Kidney epithelial cell (primary cell): ENCODE measurements around the gene ZNF878. TPM values are rescaled to one million over a fixed set of nuclear protein-coding genes. Genes with fewer than 3 reads are reported as not detected.

Experiments
- DNase-seq: peaks from one replicate; pipeline ENCODE4 v3.0.0-alpha.2; 2010; ENCODE audit warnings: low read depth
- H3K27me3 ChIP-seq: 2 replicates; pipeline ENCODE4 v1.6.0; 2011; ENCODE audit warnings: low read length; ENCODE audit not compliant: control insufficient read depth, insufficient read depth
- H3K36me3 ChIP-seq: 2 replicates; pipeline ENCODE4 v1.5.1; 2011; ENCODE audit warnings: low read length; ENCODE audit not compliant: control insufficient read depth, insufficient read depth
- H3K4me3 ChIP-seq: 2 replicates; pipeline ENCODE4 v1.5.1; 2011; ENCODE audit warnings: low read depth, mild to moderate bottlenecking, control low read depth, low read length
- total RNA-seq: library from RNA; depleted of rRNA; stranded (reverse); fragments of >200 nt; gene quantifications from 2 replicates; pipeline ENCODE4 v1.2.3, GENCODE V29; 2015
- TF ChIP-seq, protein P1 (sequence below): IDR thresholded peaks from 2 replicates; pipeline ENCODE4 v1.5.1; 2011; ENCODE audit warnings: mild to moderate bottlenecking, moderate library complexity, low read length, control low read depth, inconsistent platforms; ENCODE audit not compliant: insufficient read depth, poor library complexity, severe bottlenecking

The ZNF878 gene
- total RNA-seq, 1 donor from 2014 or later: 0.67 TPM

DNA sequence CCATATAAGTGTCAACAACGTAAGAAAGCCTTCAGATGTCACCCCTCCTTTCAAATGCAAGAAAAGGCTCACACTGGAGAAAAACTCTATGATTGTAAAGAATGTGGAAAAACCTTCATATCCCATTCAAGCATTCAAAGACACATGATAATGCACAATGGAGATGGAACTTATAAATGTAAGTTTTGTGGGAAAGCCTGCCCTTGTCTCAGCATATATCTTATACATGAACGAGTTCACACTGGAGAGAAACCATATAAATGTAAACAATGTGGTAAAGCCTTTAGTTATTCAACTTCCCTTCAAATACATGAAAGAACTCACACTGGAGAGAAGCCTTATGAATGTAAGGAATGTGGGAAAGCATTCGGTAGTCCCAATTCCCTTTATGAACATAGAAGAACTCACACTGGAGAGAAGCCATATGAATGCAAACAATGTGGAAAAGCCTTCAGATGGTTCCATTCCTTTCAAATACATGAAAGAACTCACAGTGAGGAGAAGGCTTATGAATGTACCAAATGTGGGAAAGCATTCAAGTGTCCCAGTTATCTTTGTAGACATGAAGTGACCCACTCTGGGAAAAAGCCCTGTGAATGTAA, 22.9 kb upstream of the ZNF878 start:
- peaks cover 2% of the 10 kb centered on the region for H3K36me3 ChIP-seq
- no peak for DNase-seq
- TF ChIP-seq, protein P1, sequence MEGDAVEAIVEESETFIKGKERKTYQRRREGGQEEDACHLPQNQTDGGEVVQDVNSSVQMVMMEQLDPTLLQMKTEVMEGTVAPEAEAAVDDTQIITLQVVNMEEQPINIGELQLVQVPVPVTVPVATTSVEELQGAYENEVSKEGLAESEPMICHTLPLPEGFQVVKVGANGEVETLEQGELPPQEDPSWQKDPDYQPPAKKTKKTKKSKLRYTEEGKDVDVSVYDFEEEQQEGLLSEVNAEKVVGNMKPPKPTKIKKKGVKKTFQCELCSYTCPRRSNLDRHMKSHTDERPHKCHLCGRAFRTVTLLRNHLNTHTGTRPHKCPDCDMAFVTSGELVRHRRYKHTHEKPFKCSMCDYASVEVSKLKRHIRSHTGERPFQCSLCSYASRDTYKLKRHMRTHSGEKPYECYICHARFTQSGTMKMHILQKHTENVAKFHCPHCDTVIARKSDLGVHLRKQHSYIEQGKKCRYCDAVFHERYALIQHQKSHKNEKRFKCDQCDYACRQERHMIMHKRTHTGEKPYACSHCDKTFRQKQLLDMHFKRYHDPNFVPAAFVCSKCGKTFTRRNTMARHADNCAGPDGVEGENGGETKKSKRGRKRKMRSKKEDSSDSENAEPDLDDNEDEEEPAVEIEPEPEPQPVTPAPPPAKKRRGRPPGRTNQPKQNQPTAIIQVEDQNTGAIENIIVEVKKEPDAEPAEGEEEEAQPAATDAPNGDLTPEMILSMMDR: no peak
- H3K4me3 ChIP-seq: no peak overlapping the region
- no peaks in the 10 kb centered on the region for H3K27me3 ChIP-seq

DNA sequence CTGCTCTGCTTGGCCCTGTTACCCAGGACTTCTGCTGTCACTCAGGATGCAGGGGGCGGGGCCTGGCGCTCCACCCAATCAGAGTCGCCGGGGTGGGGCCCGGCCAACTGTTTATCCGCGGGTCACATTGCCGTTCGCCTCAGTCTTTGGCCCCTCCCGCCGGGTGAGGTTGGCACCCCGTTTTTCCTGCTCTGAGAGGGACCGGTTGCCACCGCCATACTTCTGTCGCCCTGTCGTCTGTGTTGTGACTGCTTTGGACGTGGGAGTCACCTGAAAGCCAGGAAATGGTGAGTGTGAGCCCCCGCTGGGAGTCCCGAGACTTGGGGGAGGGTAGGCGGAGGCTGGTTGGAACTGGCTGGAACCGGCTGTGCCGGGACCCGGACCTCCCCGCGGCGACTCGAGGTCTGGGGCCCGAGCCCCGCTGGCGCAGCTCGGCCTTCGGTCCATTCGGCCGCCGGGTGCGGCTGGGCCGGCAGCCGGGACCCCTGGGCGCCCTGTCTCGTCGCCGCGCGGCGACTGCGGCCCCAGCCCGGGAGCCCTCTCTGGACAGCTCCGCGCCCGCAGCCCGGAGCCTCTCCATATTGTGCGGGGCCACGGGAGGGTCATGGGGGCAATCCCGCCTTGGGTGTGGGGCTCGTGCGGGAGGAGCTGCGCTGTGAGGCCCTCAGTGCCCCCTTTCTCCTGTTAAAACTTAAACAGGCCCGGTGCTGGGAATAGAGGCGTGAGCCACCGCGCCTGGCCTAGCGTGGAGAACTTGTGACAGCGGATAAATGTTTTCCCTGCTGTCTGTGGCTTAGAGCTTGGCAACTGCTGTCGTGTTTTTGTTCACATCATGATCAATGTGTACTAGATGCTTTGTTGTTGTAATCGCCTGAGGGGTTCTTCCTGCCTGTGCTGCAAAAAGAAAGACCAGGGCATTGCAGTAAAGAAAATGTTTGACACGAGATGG, 12.1 kb upstream of the ZNF878 start, which contains the start of gene ZNF844:
ZNF844 (plus strand) TSS at position 142 of the 949 bp plus-strand sequence; CDS start at position 285, 143 bp downstream.
- TF ChIP-seq, protein P1: no peak
- peak; percentile 37 for DNase-seq

DNA sequence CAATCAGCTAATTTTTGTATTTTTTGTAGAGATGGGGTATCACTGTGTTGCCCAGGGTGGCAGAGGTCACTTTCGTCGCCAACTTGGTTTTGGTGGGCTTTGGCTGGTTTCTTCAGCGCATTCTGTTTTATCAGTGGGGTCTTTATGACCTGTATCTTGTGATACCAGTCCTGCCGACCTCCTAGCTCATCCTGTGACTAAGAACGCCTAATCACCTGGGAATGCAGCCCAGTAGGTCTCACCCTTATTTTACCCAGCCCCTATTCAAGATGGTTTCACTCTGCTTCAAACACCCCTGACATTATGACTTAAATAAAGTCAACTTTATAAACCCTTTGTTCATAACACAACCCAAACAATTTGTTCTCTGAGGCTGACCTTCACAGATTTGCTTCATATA, 3.0 kb upstream of the ZNF878 start:
- no peak overlapping the region for H3K4me3 ChIP-seq
- TF ChIP-seq, protein P1: no peak
- H3K36me3 ChIP-seq: no peaks in the 10 kb centered on the region
- no peaks in the 10 kb centered on the region for H3K27me3 ChIP-seq
- no peak for DNase-seq

More for the DNA sequence above, 12.1 kb upstream of the ZNF878 start, which contains the start of gene ZNF844:
- peak within 1 kb of the TSS; percentile 87 for H3K4me3 ChIP-seq
- H3K36me3 ChIP-seq: no peaks in the 10 kb centered on the region
- no peaks in the 10 kb centered on the region for H3K27me3 ChIP-seq

DNA sequence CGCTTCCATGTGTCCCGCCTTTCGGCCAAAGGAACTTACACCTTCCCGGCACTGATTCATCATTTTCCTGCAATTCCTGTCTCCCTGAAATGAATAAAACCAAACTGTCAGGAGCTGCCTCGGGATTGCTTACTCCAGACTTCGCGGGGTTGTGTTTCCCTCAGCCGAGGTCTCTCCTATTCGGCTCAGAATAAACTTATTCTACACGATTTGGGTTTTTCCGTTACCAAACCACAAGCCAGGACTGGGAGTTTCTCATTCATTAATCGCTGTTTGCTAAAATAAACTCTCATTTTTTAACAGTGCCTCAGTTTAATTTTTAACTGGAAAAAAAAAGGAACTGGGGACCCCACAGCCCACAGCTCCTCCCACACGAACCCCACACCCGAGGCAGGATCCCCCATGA, 667 bp downstream of the ZNF878 start:
- no peaks in the 10 kb centered on the region for H3K36me3 ChIP-seq
- no peak for DNase-seq
- peak overlapping the region; percentile 39 for H3K4me3 ChIP-seq
- H3K27me3 ChIP-seq: no peaks in the 10 kb centered on the region
- TF ChIP-seq, protein P1: no peak

DNA sequence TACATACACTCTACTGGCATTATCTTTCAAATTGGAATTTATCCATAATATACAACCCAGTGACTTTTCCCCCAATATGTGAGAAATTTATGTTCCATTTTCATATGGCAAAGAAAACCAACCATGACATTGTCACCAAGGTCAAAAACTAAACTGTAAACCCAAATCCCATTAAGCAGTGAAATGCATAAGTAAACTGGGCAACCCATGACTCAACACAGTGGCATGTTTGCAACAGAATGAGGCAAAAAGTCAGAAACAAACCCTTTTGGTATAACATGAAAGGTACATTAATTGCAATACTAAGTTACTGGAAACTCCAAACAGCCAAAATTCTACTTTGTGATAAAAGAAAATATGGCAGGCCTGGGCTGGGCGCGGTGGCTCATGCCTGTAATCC, 4.9 kb downstream of the ZNF878 start:
- TF ChIP-seq, protein P1: no peak
- H3K36me3 ChIP-seq: no peaks in the 10 kb centered on the region

More for the DNA sequence above, 4.9 kb downstream of the ZNF878 start:
- H3K27me3 ChIP-seq: no peaks in the 10 kb centered on the region
- H3K4me3 ChIP-seq: no peak overlapping the region
- no peak for DNase-seq
